ENCODE measurements around the gene NCK1.
A peak's percentile ranks its signal among the peaks of the same experiment; 100 is the strongest.

Gene NCK1

GRCh38 chr3:136990826-136991225, 128.8 kb downstream of the NCK1 start:
- DNase-seq: no peak

DNA sequence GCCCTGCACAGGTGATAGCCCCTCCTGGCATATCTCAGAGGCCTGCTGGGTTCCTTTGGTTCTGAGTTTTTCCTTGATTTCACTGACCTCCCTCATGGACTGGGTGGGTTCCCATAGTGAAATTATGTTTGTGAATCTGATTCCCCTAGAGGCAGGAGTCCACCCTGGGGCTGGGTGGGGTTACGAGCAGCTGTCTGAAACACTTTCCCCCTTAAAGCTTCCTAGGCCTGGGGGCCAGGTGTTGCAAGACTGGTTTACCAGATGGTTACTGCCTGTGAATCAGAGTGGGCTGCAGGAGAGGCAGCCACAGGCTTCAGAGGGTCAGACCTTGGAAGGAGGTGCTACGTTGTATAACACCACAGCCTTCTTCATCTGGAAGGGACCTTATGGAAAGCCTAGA, 130.1 kb downstream of the NCK1 start:
- no peak for DNase-seq

GRCh38 chr3:136994772-136995516, 132.9 kb downstream of the NCK1 start:
- DNase-seq: peak; percentile 3

DNA sequence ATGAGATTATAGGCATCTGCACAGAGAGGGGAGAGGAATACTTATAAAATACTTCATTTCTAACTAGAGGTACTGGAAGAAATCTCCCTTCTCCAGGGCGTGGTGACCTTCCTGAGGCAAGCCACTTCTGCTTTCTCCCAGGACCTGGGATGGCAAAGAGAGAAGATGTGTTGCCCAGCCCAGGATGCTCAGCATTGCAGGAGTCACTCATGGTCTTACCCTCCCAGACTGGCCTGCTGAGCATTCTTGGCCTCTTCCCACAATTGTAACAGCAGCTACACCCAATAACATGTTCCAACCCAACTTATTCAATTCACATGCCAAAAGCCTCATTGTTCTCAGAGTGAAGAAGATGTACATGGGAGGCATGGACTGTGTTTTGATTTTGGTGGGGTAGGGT, 133.6 kb downstream of the NCK1 start:
- DNase-seq: no peak
